SH-SY5Y (cell line): ENCODE measurements around the gene KRT36.

ENCODE experiments used
- GATA2 ChIP-seq: IDR thresholded peaks from 2 replicates; pipeline ENCODE4 v1.6.1; 2011; ENCODE audit warnings: mild to moderate bottlenecking, low read depth, low read length
- GATA3 ChIP-seq: IDR thresholded peaks from 2 replicates; pipeline ENCODE4 v1.6.1; 2011; ENCODE audit warnings: low read depth, mild to moderate bottlenecking, low read length, moderate library complexity

KRT36 gene

DNA sequence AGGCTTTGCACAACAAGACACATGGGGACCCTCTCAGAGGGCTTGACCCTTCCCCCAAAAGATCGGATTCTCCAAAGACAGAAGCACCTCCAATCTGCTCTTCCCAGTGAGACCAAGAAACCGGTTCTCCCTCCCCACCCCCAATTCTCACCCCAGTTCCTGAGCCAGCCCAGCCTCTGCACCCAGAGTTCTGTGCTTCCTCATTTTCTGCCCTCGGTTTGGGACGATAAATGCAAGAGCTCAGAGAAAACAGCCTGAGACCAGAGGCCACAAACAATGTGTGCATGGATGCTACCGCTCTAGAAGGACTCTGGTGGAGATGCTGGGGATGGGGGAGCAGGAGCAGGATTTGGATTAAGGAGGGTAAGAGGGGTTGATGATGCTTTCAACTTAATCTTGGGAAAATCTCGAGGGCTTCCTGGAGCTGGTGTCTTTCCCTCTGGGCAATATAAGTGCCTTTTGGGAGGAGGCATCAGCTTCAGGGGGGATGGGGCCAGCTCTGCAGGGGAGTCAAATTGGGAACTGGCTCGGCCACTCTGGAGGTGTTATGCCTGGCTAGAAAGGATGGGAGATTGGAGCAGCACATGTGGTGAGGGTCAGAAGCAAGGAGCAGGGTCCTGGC, 22.9 kb upstream of the KRT36 start:
- no peak for TF ChIP-seq GATA2
- no peak for TF ChIP-seq GATA3

GRCh38 chr17:41511716-41512115, 22.0 kb upstream of the KRT36 start:
- no peak for TF ChIP-seq GATA3
- no peak for TF ChIP-seq GATA2

- TF ChIP-seq GATA3: no peak
- no peak for TF ChIP-seq GATA2
Measured at GRCh38 chr17:41511116-41511515, 21.4 kb upstream of the KRT36 start.

DNA sequence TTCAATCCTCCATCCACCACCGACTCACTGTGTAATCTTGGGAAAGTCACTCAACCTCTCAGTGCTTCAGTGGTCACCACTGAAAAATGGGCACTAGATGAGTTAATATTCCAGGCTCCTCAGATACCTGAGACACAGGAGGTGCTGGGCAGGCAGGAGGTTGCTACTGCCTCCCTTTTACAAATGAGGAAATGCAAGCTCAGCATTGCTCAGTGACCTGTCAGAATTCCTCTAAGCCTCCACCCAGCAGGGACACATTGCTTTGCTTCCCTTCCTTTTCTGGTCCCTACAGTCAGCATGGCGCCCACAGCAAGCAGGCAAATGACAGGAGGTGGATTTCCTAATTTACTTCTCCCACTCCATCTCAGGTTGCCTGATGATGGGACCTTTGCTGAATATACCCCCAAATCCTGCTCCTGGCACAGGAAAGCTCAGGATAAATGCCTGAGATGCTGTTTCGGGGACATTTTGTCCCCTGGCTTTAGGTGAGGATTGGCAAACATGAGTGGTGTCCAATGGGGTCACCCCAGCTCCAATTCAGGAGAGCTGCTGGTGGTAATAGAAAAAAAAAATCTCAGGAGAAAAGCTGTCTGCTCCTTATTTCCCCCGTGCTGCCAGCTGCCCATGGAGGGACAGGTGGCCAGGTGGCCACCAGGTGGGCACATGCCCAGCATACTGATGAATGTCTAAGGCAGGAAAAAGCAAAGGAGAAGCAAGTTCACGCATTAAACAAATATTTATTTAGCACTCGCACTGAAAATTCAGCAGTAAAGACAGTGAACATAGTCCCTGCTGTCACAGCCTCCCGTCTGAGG, 20.7 kb upstream of the KRT36 start:
- no peak for TF ChIP-seq GATA2
- TF ChIP-seq GATA3: no peak

DNA sequence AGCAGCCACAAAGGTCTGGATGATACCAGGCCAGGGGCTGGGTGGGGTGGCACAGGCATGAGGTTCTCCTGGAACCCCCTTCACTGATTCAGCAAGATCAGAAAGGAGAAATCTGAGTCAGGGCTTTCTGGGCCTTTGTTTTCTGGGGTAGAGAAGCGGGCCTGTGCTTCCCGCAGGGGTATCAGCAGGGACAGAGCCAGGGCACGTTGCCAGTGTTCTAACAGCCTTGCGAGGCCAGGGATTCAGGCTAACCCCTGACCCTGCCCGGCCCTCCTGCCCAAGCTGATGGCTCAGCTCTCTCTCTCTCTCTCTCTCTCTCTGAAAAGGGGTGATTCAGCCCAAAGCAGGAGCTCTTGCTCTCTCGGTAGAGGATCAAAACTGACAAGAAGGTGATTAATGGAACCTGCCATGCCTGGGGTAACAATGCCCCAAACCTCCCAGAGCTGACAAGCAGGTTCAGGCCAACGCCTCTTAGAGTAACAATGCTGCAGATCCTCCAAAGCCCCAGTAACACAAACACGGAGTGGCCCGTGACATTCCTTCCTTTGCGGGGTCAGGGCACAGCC, 17.7 kb upstream of the KRT36 start:
- TF ChIP-seq GATA2 (no peak), GATA3 (no peak)

DNA sequence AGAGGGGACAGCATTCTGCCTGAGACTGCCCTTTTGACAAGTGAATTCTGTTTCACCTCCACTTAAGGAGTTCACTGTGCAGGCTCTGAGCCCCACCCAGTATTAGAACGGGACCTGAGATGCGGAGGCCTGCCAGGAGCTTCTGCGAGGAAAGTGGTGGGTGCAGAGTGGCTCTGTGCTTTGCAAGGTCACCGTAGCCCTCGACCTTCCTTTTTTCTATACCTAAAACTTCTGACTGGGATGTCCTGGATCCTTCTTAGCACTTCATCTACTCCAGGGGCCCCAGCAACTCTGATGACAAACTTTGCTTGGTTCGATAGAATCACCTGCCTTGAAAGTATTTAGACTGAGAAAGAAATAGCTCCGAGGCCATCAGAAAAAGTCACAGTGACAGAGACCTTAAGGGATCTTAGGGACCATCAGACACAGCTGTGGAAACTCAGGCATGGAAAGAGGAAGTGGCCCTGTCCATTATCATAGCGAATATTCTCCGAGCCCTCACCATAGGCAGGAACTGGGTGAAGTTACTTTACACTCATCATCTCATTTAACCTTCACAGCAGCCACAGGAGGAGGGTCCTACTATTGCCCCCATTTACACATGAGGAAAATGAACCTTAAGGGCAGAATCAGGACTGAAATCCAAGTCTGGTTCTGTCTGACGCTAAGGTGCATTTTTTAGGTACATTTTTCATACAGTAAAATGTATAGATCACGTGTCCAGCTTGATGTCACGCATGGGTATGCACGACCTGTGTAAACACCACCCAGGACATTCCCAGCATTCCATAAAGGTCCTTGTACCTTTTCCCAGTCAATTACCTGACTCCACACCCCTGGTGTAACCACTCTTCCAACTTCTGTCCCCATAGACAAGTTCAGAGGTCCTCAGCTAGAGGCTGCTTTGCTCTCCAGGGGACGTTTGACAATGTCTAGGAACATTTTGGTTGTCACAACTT, 16.4 kb upstream of the KRT36 start:
- no peak for TF ChIP-seq GATA2
- TF ChIP-seq GATA3: no peak

GRCh38 chr17:41505007-41505808, 15.5 kb upstream of the KRT36 start, which contains the start of gene KRT13:
TSS of gene KRT13 (minus strand) at chr17:41505612. CDS start at chr17:41505550, 62 bp downstream.
- TF ChIP-seq GATA3 (no peak), GATA2 (no peak)

DNA sequence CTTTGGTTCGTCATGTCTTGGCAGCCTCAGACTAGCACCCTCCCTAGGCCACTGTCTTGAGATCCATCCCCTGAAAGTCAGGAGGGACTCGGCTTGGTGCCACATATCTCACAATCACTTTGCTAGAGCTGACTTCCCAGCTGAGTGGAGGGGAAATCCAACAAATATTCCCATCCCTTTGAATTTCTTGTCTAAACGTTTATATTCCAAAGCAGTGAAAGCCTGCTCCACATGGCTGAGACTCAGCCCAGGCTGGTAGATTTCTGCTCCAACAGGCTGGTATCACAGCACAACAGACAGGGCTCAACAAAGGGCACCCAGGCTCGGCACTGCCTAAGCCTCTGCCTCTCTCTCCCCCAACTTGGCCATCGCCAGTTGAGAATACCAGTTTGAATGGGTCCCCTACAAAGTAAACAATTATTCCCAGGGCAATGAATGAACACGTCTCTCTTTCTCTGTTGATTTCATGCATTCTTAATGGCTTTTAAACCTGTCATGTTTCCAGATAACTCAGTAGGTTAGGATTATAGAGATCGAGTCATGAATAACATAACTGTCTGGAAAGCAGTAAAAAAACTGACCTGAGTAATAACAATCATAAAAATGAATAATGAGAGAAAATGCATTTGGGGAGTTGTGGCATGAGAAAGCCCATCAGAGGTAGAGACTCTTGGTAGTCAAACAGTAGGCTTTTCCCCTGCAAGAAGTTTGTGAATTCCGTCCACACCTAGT, 14.7 kb upstream of the KRT36 start:
- TF ChIP-seq GATA2: no peak
- TF ChIP-seq GATA3: no peak

DNA sequence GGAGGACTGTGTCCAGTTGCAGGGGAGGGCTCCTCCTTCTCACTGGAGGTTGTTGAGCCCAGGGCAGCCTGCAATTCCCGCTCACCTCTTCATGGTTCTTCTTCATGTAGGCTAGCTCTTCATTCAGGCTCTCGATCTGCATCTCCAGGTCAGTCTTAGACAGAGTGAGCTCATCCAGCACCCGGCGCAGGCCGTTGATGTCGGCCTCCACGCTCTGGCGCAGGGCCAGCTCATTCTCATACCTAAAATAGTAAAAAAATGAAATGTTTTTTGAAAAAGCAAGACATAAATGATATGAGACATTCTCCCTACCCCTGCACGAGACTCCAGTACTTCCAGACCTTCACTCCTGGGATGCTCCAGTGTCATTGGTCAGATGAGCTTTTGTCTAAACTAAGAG, 13.5 kb upstream of the KRT36 start:
- TF ChIP-seq GATA2 (no peak), GATA3 (no peak)

DNA sequence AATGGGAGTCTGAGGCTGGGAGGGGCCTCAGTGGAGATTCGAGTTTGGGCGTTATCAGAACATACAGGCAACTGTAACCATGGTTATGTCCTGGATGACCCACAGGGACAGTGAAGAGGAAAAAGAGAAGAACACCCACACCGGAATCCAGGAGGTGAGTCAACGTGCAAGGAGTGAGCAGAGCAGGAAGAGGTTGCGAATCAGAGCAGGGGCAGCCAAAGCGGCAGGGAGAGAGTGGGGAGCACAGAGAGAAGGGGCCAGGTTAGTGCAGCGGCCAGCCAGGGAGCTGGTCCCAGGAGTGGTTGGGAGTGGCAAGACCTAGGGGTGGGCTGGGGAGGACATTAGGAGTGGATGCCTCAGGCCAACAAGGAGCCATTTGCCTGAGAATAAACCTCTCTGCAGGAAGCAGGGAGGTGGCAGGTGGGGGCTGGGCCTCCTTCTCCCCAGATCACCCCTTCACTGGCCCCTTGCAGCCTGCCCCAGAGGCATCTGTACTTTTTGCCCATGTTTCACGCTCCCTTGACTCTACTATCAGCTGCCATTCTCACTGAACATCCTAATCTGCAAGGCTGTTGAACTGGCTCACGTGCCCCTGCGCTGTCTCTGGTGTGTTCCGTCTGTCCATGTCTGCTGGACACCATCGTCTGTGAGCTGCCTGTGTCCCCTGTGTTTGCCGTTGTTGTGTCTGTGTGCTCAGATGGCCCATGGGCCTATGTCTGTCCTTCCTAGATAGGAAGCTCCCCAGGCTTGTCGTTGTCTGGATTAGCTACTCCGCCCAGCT, 10.6 kb upstream of the KRT36 start:
- TF ChIP-seq GATA3 (no peak), GATA2 (no peak)

DNA sequence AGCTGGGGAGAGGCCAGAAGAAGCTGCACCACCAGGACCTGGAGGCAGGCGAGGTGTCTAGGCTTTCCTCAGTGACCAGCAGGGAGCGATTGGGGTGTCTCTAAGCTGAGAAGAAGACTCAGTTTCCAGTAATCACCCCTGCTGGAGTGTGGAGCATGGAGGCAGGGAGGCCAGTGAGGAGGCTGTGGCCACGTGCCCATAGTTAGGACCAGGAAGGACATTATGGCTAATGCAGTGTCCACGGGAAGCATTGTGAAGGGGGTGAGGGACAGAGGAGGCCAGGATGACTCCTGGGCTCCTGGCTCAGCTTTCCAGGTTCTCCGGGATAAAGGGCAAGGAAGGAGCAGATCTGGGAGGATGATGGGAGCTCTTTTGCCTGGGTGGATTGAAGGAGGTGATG, 10.0 kb upstream of the KRT36 start:
- TF ChIP-seq GATA2 (no peak), GATA3 (no peak)

- no peak for TF ChIP-seq GATA3
- TF ChIP-seq GATA2: no peak
Measured at GRCh38 chr17:41498276-41498675, 8.6 kb upstream of the KRT36 start.
